ENCODE results near the gene DDX51. TPM values are rescaled to one million over a fixed set of nuclear protein-coding genes. Genes with fewer than 3 reads are reported as not detected.

The DDX51 gene
- total and polyA plus RNA-seq, 2 experiments from 2014 or later = 12.4 to 18.3 TPM

- no peak for TF ChIP-seq ZNF462 (CRISPR knock-in tag; IDR thresholded peaks at IDR 0.05)
Observed at GRCh38 chr12:132118876-132119275, 25.2 kb downstream of the DDX51 start (continued).

- H3K79me2 ChIP-seq (replicated peaks; ENCODE audit: insufficient read depth) = no peaks in the 10 kb centered on the region
- ATAC-seq = peak; percentile 93
- no peak overlapping the region for H3K4me2 ChIP-seq
- no peaks in the 10 kb centered on the region for H4K20me1 ChIP-seq (replicated peaks; ENCODE audit: insufficient read depth)
- no peaks in the 10 kb centered on the region for H3K4me1 ChIP-seq (ENCODE audit: insufficient read depth)
- H3K4me3 ChIP-seq = no peak overlapping the region
- no peaks in the 10 kb centered on the region for H3K9me2 ChIP-seq (ENCODE audit: insufficient read depth)
- no peak overlapping the region for H3K4me3 Mint-ChIP-seq
- peak; percentile 65 for DNase-seq (ENCODE audit: low spot score)
- TF ChIP-seq POLR2AphosphoS5 (IDR thresholded peaks at IDR 0.05; ENCODE audit: low read depth) (no peak), CREB1 (CRISPR knock-in tag; IDR thresholded peaks at IDR 0.05; ENCODE audit: low read depth) (peak; percentile 56; the same call in 1 of the 2 replicates), NANOG (IDR thresholded peaks at IDR 0.05; ENCODE audit: borderline replicate concordance) (no peak)
- H3K27ac ChIP-seq (ENCODE audit: low read depth) = no peak overlapping the region
- no peaks in the 10 kb centered on the region; the same call in 1 of the 2 replicates for H3F3A ChIP-seq (replicated peaks; ENCODE audit: low read depth)
- no peaks in the 10 kb centered on the region for H3K4me1 Mint-ChIP-seq
- H3K27ac Mint-ChIP-seq = no peak overlapping the region
- H3K27me3 ChIP-seq (ENCODE audit: insufficient read depth) = no peaks in the 10 kb centered on the region
- peaks cover 11% of the 10 kb centered on the region; the same call in 1 of the 2 replicates for H3K36me3 ChIP-seq (ENCODE audit: insufficient read depth)
- peaks cover 31% of the 10 kb centered on the region for H3K36me3 Mint-ChIP-seq (ENCODE audit: low read depth)
- H3K27me3 Mint-ChIP-seq (ENCODE audit: insufficient read depth, low read depth, poor library complexity) = peaks cover 13% of the 10 kb centered on the region
- no peaks in the 10 kb centered on the region for H3K9me3 Mint-ChIP-seq
- no peak overlapping the region for H2AFZ ChIP-seq
Observed at GRCh38 chr12:132117558-132117875, 26.6 kb downstream of the DDX51 start.

All from GM23338 (cell line).